NCI-H526 treated with DMSO at 0.1 percent for 48 hours (cell line): Measurements from ENCODE around the gene ADCY4.
"Not testable (repeated sequence)": the region's sequence is repeated elsewhere in the genome, so short reads cannot be mapped to it uniquely, and the experiment has no call there.

Experiments used
- DNase-seq: peaks from one replicate; lab custom pipeline; 2025; lab: John Stamatoyannopoulos, UW

ADCY4 gene

DNA sequence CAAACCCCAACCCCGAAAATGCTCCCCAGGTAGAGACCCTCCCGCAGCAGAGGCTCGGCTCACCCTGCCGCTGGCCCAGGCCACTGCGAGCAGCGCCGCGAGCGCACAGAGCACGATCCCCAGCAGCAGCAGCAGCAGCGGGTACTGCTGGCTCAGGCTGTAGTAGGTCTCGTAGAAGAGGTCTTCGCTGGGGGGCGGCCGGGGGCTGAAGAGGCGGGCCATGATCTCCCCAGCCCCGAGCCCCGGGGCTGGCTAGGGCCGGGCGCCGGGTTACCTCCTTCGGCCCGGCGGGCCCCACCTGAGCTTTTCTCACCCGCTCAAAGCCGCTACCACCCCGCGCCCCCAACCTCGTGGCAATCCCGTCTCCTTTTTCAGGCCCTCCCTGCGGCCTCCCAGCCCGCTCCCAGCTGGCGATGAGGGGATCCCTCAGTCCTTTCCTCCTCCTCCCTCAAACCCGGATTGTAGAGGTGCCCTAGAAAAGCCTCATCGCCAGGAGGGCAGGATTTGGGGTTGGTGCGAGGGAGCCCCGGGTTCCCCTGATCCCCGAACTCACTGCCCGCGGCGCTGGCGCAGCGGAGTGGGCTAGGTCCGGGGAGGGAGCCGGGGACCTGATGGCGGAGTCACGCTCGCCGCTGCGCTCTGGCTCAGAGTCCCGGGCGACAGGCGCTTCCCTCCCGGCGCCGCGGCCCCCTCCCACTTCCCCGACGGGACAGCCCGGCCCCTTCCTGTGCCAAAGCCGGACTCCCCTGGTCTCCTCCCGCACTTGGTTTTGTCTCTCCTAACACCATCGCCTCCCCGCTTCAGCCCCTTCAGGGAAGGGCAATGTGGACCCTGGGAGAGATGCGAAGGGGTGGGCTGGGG is at the start of gene ADCY4:
Gene ADCY4, minus strand, starts transcription at position 641 of the 861 bp plus-strand sequence. Its CDS starts 419 bp downstream, at position 222.
- DNase-seq, result no peak

DNA sequence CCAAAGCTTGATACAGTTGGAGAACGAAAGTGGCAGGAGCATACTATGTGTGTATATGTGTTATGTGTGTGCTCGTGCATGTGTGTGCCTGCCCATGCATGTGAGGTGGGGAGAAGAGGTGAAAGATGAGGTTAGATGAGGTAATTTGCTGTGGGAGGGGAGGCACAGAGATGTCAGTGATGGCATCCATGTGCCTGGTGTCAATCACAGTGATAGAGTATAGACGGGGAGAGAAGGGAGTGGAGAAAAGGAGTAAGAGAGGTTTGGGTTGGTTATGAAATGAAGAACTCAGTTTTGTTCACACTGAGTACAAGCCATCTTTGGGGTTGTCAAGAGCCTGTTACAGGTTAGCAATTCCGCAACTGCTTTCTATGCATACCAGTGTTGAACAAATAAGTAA is 49.3 kb upstream of the ADCY4 start:
- no peak for DNase-seq

GRCh38 chr14:24382064-24382371 is 47.1 kb upstream of the ADCY4 start:
- no peak for DNase-seq

- no peak for DNase-seq
These were observed 46.6 kb upstream of the ADCY4 start for GRCh38 chr14:24381363-24382063.

DNA sequence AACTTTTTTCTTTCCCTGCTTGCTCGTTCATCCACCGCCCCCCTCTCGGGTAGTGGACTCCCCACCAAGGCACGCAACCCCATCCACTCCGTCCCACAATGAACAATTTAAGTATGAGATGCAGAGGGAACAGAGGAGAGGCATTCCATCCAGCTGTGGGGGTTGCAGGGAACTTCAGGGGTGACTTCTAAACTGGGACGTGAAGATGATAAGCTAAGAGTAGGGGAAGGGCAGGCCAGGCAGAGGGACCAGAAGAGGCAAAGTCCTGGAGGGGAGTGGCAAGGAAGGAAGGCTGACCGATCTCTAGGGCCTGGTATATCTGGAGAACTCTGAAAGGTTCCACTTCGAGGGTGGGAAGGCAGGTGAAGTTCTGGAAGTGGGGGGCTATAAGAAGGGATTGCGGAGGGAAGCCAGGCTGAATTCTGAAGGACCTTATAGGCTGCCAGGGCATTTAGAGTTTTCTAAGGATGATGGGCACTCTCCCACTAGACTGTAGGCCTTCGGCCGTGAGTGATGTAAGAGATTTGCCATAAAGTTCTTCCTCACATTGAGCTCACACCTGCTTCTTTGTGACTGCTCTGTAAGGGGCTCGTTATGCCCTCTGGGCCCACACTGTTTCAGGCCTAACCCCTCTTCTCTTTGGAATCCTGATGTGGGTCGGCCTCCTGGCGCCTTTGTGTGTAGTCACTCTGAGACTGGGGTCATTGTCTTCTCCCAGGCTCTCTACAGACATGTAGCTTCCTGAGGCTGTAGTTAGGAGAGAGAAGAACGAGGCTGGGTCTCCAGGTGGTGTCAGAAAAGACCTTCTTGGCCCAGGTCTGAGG is 45.2 kb upstream of the ADCY4 start:
- no peak for DNase-seq

- no peak for DNase-seq
These were observed 44.4 kb upstream of the ADCY4 start for GRCh38 chr14:24378981-24379906.

DNA sequence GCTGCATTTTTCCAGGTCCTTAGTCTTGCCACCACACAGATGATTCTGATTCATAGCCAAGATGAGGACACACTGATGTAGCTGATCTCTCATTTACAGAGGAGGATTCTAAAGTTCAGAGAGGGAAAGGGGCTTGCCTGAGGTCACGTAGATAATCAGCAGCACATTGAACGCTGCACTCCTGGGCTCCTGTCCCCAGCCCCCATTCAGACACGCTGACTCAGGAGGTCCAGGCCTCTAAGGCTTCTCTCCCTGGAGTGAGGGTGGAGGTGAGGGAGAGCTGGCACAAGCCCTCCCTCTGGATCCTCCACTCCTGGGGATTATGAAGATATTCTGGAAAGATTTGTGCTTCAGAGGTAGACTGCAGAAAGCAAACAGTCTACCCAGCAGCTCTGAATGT is 43.5 kb upstream of the ADCY4 start:
- no peak for DNase-seq

- no peak for DNase-seq
These were observed 42.8 kb upstream of the ADCY4 start for GRCh38 chr14:24377657-24378056.

DNA sequence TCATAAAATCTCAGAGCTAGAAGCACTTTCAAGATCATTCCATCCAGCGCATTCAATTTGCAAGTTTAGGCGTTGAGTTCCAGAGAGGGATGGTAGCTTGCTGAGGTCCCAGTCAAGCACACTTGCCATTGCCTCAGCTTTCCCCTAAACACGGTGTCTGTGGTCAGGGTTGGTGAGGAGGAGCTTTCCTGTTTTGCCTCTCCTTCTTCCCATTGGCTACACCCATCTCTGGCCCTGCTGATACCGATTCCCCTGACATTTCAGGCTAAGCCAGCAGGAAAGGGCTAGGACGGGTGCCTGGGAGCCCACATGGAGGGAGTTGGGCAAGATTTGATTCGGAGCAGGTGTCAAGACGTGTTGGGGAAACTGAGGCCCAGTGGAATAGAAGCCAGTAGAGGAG is 42.3 kb upstream of the ADCY4 start:
- no peak for DNase-seq

- no peak for DNase-seq
These were observed 41.7 kb upstream of the ADCY4 start for GRCh38 chr14:24376448-24377070.

DNA sequence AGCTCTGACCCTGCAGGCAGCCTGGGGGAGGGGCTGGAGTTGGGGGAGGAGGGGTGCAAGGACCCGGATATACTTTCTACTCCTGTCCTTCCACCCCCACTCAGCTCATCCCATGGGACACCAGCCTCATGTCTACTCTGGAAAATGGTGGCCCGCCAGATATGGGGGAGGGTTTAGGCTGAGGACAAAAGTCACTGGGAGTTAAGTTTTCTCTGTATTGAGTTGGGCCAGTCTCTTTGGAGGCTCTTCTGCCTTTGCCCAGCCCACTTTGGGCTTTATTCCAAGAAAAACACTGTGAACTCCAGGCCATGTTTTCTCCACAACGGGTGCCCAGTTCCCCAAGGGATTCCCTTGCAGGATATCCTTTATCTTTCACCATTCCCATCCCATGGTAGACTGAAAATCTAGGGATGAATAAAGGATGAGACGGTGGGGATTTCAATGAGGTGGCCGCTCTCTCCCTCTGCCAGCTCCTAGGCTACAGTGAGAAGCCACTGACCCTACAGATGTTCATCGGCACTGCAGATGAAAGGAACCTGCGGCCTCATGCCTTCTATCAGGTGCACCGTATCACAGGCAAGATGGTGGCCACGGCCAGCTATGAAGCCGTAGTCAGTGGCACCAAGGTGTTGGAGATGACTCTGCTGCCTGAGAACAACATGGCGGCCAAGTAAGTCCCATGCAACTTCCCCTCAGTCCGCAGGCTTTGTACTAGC is 38.0 kb upstream of the ADCY4 start:
- no peak for DNase-seq

GRCh38 chr14:24371605-24372004 is 36.7 kb upstream of the ADCY4 start:
- not testable (repeated sequence) for DNase-seq

- peak; percentile 42 for DNase-seq
These were observed 35.9 kb upstream of the ADCY4 start for GRCh38 chr14:24370748-24371147.

DNA sequence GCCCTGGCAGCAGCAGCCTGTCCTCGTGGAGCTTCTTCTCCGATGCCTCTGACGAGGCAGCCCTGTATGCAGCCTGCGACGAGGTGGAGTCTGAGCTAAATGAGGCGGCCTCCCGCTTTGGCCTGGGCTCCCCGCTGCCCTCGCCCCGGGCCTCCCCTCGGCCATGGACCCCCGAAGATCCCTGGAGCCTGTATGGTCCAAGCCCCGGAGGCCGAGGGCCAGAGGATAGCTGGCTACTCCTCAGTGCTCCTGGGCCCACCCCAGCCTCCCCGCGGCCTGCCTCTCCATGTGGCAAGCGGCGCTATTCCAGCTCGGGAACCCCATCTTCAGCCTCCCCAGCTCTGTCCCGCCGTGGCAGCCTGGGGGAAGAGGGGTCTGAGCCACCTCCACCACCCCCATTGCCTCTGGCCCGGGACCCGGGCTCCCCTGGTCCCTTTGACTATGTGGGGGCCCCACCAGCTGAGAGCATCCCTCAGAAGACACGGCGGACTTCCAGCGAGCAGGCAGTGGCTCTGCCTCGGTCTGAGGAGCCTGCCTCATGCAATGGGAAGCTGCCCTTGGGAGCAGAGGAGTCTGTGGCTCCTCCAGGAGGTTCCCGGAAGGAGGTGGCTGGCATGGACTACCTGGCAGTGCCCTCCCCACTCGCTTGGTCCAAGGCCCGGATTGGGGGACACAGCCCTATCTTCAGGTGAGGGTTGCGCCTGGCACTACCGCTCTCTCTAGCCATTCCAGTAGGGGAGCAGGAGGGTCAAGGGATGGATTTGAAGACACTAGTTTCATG is 35.2 kb upstream of the ADCY4 start:
- DNase-seq, result no peak

DNA sequence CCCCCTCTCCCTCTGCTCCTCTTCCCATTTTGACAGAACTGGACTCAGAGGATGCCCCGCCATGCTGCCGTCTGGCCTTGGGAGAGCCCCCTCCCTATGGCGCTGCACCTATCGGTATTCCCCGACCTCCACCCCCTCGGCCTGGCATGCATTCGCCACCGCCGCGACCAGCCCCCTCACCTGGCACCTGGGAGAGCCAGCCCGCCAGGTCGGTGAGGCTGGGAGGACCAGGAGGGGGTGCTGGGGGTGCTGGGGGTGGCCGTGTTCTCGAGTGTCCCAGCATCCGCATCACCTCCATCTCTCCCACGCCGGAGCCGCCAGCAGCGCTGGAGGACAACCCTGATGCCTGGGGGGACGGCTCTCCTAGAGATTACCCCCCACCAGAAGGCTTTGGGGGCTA is 34.6 kb upstream of the ADCY4 start:
- DNase-seq, result no peak

- DNase-seq, result peak; percentile 23
These were observed 33.8 kb upstream of the ADCY4 start for GRCh38 chr14:24368562-24369252.

DNA sequence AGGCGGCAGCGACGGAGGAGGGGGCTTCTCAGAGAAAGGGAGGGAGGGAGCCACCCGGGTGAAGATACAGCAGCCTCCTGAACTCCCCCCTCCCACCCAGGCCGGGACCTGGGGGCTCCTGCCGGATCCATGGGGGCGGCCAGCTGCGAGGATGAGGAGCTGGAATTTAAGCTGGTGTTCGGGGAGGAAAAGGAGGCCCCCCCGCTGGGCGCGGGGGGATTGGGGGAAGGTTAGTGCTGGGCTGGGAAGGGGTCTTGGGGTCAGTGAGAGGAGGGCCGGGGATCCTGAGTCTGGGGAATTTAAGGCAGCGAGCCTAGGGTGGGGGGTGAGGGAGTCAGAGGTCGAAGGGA is 33.3 kb upstream of the ADCY4 start:
- no peak for DNase-seq

DNA sequence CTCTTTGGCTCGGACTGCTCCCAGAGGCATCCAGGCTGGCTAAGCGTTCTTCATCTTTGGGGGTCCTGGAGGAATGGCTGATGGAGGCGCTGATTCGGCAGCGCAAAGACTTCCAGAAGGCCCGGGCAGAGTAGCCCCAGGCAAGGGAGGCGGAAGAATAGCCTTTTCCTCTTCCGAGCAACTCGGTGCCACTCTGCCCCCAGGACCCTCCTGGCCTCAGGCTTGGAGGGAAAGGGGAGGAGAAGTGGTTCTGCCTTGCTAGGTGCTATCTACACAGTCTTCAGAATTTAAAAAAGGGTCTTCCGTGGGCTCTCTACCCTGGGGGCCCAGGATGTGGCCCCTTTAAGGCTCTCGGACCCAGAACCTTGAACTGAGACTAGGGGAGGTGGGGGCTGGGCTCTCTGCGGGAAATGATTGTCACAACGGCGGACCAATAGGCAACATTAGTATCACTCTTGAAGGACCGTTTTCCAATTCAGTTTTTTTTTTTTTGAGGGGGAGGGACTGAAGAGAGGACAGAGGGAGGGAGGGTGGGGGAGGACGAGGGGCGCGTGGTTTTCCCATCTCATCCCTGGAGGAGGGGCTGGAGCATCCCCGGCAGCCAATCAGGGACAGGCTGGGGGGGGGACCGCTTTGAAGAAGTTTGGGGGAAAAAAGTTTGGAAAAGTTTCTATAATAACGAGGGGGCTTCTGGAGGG is 32.8 kb upstream of the ADCY4 start, which contains the start of gene NFATC4:
Gene NFATC4, plus strand, starts transcription at position 671 of the 698 bp plus-strand sequence. CDS start 157 bp downstream, outside the sequence.
- peak; percentile 80 for DNase-seq
